GM21381 (cell line): ENCODE data around the gene LCN9.

Experiments used
- ATAC-seq: cut with Tn5 transposase; IDR thresholded peaks from one replicate; pipeline ENCODE4 v1.9.1; 2021; ENCODE audit warnings: mild to moderate bottlenecking, moderate library complexity; ENCODE audit not compliant: unreplicated experiment

Gene LCN9

GRCh38 chr9:135716045-135716444 lies 52.9 kb downstream of the LCN9 start:
- no peak for ATAC-seq
